Activated T-cell treated with anti-CD3 and anti-CD28 coated beads, Interleukin-2, amount 50 U/mL, for 4 hours (primary cell): ENCODE results near the gene ZFHX3. TPM values are rescaled to one million over a fixed set of nuclear protein-coding genes. Genes with fewer than 3 reads are reported as not detected.

Experiments used
- ATAC-seq, 2 donors: fragments of 200-7000 bp; cut with Tn5 transposase; one replicate each; pipeline ENCODE4 v1.10.0; 2021
- DNase-seq: peaks from one replicate; pipeline ENCODE4 v3.0.0-alpha.2; 2020
- H3K27me3 Mint-ChIP-seq: one replicate; pipeline ENCODE4 v1.8.0; 2021; ENCODE audit warnings: low read depth, mixed read lengths
- H3K36me3 Mint-ChIP-seq: one replicate; pipeline ENCODE4 v1.8.0; 2022; ENCODE audit warnings: mixed read lengths; ENCODE audit not compliant: insufficient read depth
- H3K4me1 Mint-ChIP-seq: one replicate; pipeline ENCODE4 v1.8.0; 2021; ENCODE audit warnings: low read depth, mixed read lengths
- H3K4me3 Mint-ChIP-seq: one replicate; pipeline ENCODE4 v1.8.0; 2021; ENCODE audit warnings: mild to moderate bottlenecking, moderate library complexity, mixed read lengths
- H3K9me3 Mint-ChIP-seq: one replicate; pipeline ENCODE4 v1.8.0; 2021; ENCODE audit warnings: mixed read lengths
- total RNA-seq, 3 donors: library from RNA; stranded (reverse); gene quantifications; one replicate each; pipeline ENCODE4 v1.2.1, GENCODE V29; 2021

ZFHX3 gene
- total RNA-seq, 3 donors from 2014 or later: 0.29 to 2.5 (median 0.86) TPM

DNA sequence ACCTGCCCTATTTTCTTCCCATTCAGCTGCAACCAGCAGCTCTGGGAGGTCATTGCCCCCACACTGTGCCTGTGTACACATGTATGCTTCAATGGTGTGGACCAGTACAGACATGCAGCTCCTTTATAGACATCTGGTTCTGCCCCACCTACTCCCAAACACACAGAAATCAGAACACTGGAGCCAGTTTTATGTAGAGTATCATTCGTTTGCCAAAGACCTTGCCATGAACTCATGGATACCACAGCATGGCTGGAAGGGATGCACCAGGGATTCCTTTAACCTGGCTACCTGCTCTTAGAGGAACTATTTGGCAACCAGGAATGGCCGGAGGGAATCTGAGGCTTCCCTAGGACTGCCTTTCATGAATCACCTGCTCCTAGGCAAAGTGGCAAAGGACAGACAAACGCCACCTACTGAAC, 60.4 kb downstream of the ZFHX3 start:
- ATAC-seq (no peak), DNase-seq (no peak)
- H3K27me3 Mint-ChIP-seq: no peaks in the 10 kb centered on the region
- H3K36me3 Mint-ChIP-seq: no peaks in the 10 kb centered on the region
- peaks cover 2% of the 10 kb centered on the region for H3K4me1 Mint-ChIP-seq
- no peak overlapping the region for H3K4me3 Mint-ChIP-seq
- H3K9me3 Mint-ChIP-seq: no peaks in the 10 kb centered on the region

GRCh38 chr16:72985995-72986394, 61.9 kb downstream of the ZFHX3 start:
- peaks cover 2% of the 10 kb centered on the region for H3K4me1 Mint-ChIP-seq
- H3K36me3 Mint-ChIP-seq: no peaks in the 10 kb centered on the region
- no peaks in the 10 kb centered on the region for H3K9me3 Mint-ChIP-seq
- DNase-seq: no peak
- no peak for ATAC-seq
- no peak overlapping the region for H3K4me3 Mint-ChIP-seq
- H3K27me3 Mint-ChIP-seq: no peaks in the 10 kb centered on the region

GRCh38 chr16:72985148-72985941, 62.6 kb downstream of the ZFHX3 start:
- no peaks in the 10 kb centered on the region for H3K9me3 Mint-ChIP-seq
- no peaks in the 10 kb centered on the region for H3K36me3 Mint-ChIP-seq
- H3K4me3 Mint-ChIP-seq: no peak overlapping the region
- H3K27me3 Mint-ChIP-seq: no peaks in the 10 kb centered on the region
- ATAC-seq (no peak), DNase-seq (no peak)
- peaks cover 2% of the 10 kb centered on the region for H3K4me1 Mint-ChIP-seq

DNA sequence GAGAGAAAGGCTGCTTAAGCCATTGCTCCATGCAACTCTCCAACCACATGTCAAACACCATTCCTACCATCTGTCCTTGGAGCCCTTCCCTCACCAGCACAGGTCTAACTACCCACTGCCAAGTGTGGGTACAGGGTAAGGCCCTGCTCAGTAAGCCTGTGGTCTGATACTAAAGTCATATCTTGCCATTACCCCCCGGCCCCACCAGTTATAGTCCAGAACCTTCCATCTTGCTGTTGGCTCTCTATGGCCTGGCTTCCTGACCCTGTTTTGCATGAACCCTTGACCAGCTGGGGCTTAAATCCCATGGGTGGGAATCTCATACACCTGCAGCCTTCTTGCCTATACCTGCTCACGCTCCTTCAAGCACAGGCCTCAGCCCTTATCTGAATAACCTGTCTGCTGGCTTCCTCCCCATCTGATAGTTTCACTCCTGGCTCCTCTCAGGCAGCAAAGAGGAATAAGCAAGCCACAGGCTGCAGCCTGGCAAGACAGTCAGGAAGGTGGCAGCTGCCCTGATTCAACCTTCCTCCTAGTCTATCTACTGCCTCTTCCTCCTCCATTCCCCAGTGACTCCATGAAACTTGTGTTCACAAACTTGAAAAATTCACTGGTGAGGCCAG, 64.1 kb downstream of the ZFHX3 start:
- Mint-ChIP-seq H3K4me3 (no peak overlapping the region), H3K27me3 (no peaks in the 10 kb centered on the region), H3K9me3 (no peaks in the 10 kb centered on the region), H3K36me3 (no peaks in the 10 kb centered on the region), H3K4me1 (no peaks in the 10 kb centered on the region)
- ATAC-seq: no peak
- DNase-seq: no peak

DNA sequence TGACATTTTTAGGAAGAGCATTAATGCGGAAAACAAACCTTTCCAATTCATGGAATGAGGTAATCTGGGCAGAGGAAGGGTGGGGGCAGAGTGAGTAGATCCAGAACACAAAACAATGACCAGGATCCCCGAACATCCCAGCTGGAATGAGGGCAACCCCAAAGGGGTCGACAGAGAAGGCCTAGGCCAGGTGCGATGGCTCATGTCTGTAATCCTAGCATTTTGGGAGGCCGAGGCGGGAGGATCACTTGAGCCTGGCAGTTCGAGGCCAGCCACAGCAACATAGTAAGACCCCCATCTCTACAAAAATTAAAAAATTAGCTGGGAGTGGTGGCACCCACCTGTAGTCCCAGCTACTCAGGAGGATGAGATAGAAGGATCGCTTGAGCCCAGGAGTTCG, 64.7 kb downstream of the ZFHX3 start:
- no peaks in the 10 kb centered on the region for H3K27me3 Mint-ChIP-seq
- ATAC-seq: no peak

GRCh38 chr16:72979974-72980373, 68.0 kb downstream of the ZFHX3 start:
- no peak for ATAC-seq
- no peak for DNase-seq
- Mint-ChIP-seq H3K4me1 (no peaks in the 10 kb centered on the region), H3K4me3 (no peak overlapping the region), H3K36me3 (no peaks in the 10 kb centered on the region), H3K9me3 (no peaks in the 10 kb centered on the region), H3K27me3 (no peaks in the 10 kb centered on the region)

More for the DNA sequence above, 64.7 kb downstream of the ZFHX3 start:
- no peak for DNase-seq
- H3K4me1 Mint-ChIP-seq: no peaks in the 10 kb centered on the region
- no peaks in the 10 kb centered on the region for H3K36me3 Mint-ChIP-seq
- no peak overlapping the region for H3K4me3 Mint-ChIP-seq
- H3K9me3 Mint-ChIP-seq: no peaks in the 10 kb centered on the region

GRCh38 chr16:72978212-72978611, 69.7 kb downstream of the ZFHX3 start:
- ATAC-seq: no peak
- Mint-ChIP-seq H3K4me1 (no peaks in the 10 kb centered on the region), H3K27me3 (no peaks in the 10 kb centered on the region), H3K4me3 (no peak overlapping the region), H3K9me3 (no peaks in the 10 kb centered on the region), H3K36me3 (no peaks in the 10 kb centered on the region)
- no peak for DNase-seq

DNA sequence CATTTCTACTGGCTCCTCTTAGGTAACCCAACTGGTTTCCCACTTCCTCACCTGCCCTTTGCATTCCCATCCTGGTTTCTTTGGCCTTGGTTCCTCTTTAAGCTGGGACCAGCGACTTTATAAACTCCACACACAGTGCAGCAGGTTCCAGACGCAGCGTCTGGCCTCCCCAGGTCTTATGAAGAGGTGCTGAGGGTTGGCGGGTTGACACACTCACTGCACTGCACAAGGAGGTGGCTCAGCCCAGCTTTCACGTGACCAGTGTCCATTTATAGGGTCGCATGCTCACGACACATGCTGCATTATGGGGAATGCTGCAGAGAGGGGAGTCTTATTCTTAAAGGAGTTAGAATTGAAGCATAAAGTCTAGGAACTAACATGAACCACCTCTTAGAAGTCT, 70.8 kb downstream of the ZFHX3 start:
- Mint-ChIP-seq H3K9me3 (no peaks in the 10 kb centered on the region), H3K36me3 (no peaks in the 10 kb centered on the region), H3K27me3 (no peaks in the 10 kb centered on the region), H3K4me1 (no peaks in the 10 kb centered on the region), H3K4me3 (no peak overlapping the region)
- no peak for DNase-seq
- no peak for ATAC-seq

GRCh38 chr16:72976438-72977064, 71.4 kb downstream of the ZFHX3 start:
- Mint-ChIP-seq H3K36me3 (no peaks in the 10 kb centered on the region), H3K9me3 (no peaks in the 10 kb centered on the region), H3K27me3 (no peaks in the 10 kb centered on the region), H3K4me3 (no peak overlapping the region), H3K4me1 (no peaks in the 10 kb centered on the region)
- ATAC-seq: no peak
- DNase-seq: no peak

DNA sequence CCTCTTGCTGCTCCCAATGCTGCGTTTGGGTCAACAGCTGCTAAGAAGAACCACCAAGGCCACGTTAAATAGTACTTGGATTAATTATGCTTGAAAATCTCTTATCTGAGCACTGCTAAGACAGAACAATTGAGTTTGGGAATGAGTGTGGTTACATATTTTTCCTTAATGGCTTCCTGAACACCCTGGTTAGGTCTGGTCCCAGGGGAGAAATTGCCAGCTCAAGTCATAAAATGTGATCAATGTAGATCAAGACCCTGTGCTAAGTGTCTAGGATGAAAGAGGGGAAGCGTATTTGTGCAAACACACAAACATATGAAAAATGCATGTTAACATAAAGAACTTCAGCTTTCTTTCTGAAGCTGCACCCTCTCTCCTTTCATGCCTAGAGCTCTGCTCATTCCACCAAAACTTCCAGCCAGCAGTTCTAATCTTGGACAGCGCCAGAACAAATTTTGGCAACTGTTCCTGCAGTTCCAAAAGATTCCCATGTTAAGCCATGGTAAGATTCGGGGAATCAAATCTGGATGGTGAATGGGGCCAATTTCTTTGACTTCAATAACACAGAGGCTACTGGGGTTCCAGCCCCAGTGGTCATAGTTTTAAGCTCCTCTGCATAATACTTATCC, 72.0 kb downstream of the ZFHX3 start:
- Mint-ChIP-seq H3K4me1 (no peaks in the 10 kb centered on the region), H3K27me3 (no peaks in the 10 kb centered on the region), H3K4me3 (no peak overlapping the region), H3K36me3 (no peaks in the 10 kb centered on the region), H3K9me3 (no peaks in the 10 kb centered on the region)
- no peak for DNase-seq
- ATAC-seq: no peak

- no peaks in the 10 kb centered on the region for H3K4me1 Mint-ChIP-seq
- no peaks in the 10 kb centered on the region for H3K27me3 Mint-ChIP-seq
- H3K4me3 Mint-ChIP-seq: no peak overlapping the region
- no peaks in the 10 kb centered on the region for H3K9me3 Mint-ChIP-seq
- ATAC-seq: no peak
- DNase-seq: no peak
- H3K36me3 Mint-ChIP-seq: no peaks in the 10 kb centered on the region
Observed at GRCh38 chr16:72974142-72974769, 73.7 kb downstream of the ZFHX3 start.

DNA sequence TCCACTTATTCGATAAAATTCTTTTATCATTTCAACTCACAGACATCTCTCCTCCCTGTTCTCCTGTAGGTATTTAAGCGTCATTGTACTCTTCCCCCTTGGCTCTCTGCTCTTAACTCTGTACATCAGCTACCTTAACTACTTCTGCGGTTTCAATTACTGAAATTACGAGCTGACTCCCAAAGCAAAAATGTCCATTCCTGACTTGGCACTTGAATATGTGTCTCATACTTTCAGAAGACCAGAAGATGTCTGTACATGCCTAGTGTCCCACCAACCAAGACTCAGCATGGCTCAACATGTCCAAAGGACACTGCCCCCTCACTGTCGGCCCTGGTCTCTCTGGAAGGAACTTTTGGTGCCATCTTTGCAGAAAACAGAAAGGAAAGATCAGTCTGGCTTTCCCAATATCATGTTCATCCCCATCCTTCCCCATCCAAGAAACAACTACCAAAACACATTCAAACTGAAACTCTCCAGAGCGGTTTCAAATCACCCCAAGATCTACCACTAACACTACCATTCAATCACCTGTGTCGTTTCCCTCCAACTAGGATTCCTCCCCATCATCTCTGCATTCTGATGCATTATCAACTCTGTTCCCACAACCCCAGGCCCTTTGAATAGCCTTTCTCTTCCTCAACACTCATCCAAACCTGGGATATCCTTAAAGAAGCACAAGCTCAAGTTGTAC, 74.9 kb downstream of the ZFHX3 start:
- no peaks in the 10 kb centered on the region for H3K9me3 Mint-ChIP-seq
- no peak for ATAC-seq
- no peaks in the 10 kb centered on the region for H3K4me1 Mint-ChIP-seq
- H3K36me3 Mint-ChIP-seq: no peaks in the 10 kb centered on the region
- DNase-seq: no peak
- no peaks in the 10 kb centered on the region for H3K27me3 Mint-ChIP-seq
- no peak overlapping the region for H3K4me3 Mint-ChIP-seq

- ATAC-seq: no peak
- H3K4me1 Mint-ChIP-seq: no peaks in the 10 kb centered on the region
- no peak overlapping the region for H3K4me3 Mint-ChIP-seq
- H3K27me3 Mint-ChIP-seq: no peaks in the 10 kb centered on the region
- no peak for DNase-seq
- H3K9me3 Mint-ChIP-seq: no peaks in the 10 kb centered on the region
- no peaks in the 10 kb centered on the region for H3K36me3 Mint-ChIP-seq
Observed at GRCh38 chr16:72971370-72971769, 76.6 kb downstream of the ZFHX3 start.

- H3K4me1 Mint-ChIP-seq: no peaks in the 10 kb centered on the region
- H3K4me3 Mint-ChIP-seq: no peak overlapping the region
- ATAC-seq (no peak), DNase-seq (no peak)
- H3K9me3 Mint-ChIP-seq: no peaks in the 10 kb centered on the region
- no peaks in the 10 kb centered on the region for H3K27me3 Mint-ChIP-seq
- H3K36me3 Mint-ChIP-seq: no peaks in the 10 kb centered on the region
Observed at GRCh38 chr16:72970656-72971055, 77.3 kb downstream of the ZFHX3 start.
